ENCODE measurements around the gene DPP7.
A peak's percentile ranks its signal among the peaks of the same experiment; 100 is the strongest.
"Not testable (repeated sequence)": the region's sequence is repeated elsewhere in the genome, so short reads cannot be mapped to it uniquely, and the experiment has no call there.

DPP7 gene

DNA sequence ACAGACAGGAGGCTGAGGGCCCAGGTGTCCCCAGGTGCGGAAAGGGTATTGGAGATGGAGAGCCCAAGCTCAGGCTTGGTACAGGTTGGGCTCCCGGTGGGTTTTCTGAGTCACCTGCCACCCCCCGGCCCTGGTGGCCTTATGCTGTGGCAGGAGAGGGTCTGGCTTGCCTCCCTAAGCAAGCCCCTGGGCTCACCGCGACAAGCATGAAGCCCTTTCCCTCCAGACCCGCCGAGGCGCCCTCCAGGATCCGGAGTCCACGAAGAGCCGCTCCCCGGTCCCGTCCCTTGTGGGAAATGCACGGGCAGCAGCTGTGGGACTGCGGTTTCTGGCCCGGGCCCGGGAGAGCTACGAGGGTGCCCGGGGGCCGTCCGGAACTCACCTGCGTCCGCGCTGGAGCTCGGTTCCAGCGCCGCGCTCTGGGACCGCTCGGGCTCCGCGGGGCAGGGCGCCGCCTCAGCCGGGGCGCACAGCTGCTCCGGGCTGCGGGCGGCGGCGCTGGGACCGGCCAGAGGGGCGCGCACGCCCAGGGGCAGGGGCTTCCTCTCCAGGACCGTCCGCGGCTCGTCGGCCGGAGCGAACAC is 44.9 kb downstream of the DPP7 start:
- DNase-seq, result no peak

DNA sequence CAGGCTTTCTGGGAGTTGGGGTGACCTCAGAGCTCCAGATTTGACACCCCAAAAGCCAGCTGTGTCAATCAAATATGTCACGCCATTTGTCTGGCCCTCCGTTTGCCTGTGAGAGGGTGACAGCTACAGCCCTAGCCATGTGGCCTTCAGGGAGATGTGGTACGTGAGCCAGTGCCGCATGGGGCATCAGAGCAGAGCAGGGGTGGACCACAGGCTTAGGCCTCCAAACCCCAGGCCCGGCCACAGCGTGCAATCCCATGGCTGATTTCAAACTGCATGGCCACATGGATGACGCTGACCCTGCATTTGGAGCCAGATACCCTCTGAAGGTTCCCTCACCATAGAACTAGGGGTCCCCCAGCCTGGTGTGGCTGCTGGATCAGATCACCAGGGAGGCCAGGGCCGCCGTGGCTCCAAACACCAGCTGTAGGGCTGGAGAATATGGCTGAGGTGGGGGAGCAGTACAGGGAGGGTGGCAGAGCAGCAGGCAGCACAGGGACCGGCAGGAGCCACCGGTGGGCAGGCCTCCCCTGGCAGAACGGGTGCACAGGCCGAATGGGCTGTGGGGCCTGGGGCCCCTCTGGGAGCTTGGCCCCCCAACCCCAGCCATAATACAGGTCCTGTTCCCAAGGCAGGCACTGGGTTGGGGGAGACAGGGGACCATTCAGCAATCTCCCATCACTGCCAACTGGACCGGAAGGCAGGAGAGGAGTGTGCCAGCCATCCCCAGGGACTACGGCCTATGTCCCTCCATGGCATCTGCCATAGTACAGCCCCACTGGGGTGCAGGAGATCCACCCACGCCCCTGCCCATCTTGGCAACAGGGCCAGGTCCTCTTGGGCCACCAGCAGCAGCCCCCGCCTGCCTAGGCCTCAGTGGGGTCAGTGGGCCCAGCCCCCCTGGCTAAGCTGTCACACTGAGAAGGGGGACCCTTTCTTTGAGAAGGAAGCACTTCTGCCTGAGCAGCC is 45.7 kb downstream of the DPP7 start:
- DNase-seq, result no peak

DNA sequence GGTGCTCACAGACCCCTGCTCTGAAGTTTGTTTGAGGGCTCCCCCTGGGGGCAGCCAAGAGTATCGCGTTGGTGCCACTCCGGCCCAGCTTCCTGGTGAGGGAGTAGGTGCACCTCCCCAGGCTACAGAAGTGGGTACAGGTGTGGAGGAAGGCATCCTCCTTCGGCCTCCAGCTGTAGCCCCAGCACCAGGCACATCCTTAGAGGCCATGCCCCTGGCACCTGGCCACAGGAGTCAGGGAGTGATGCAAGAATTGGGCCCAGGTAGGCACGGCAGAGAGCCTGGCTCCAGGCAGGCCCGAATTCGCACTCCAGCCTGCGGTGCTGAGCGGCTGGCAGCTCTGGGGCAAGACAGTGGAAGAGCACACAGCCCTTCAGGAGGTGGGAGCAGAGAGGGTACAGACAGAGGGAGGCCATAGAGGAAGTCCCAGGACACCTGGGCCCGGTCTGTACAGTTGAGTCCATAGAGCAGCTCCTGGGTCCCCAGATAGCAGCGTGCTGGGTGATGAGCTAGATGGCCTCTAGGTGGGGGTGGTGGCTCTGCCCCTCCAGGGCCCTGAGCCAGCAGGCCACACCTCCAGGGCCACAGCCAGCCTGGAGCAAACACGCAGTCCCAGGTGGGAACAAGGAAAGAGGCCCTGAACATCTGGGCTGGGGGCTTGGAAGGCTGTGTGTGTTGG is 46.5 kb downstream of the DPP7 start:
- DNase-seq, result peak; percentile 84

- DNase-seq, result no peak
Observed at GRCh38 chr9:137066096-137066861, 48.3 kb downstream of the DPP7 start.

GRCh38 chr9:137065336-137065967 is 49.1 kb downstream of the DPP7 start:
- DNase-seq, result no peak

DNA sequence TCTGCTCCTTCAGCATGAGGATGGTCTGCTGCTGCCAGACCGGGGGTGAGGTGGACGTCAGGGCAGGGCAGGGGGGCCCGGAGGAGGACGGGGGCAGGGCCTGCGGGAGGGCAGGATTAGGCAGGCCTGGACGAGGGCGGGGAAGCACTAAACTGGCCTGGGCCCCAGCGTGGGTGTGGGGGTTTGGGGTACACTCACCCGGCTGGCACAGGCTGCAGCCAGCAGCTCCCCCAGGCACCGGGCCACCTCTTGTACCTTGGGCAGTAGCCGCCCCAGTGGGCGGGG is 49.7 kb downstream of the DPP7 start:
- no peak for DNase-seq

GRCh38 chr9:137064027-137064879 is 50.3 kb downstream of the DPP7 start:
- peak; percentile 19 for DNase-seq

DNA sequence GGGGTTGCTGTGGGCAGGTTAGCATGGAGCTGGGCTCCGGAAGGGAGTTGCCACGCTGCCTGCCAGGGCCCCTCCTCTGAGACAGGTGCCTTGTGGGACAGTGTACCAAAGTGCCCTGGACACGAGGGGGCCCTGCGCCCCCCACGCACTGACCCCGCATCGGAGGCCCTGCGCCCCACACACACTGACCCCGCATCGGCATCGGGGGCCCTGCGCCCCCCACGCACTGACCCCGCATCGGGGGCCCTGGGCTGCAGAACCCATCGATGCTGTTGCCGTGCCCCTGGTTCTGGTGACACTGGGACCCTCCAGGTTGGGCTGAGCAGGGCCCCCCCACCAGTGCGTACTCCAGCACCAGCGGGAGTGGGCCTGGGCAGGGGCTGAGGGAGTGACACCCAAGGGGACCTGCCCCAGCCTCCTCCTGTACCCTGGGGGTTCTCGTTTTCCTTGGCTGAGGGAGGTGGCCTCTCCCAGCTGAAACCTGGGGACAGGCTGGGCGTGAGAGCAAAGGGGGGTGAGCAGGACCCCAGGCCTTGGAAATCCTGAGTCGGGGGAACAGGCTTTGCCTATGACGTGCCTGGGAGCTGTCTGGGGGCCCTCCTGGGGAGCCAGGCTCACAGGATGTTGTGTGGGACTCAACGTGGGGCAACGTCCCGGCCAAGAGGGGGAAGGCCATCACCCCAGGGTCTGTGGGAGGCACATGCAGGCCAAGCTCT is 51.1 kb downstream of the DPP7 start:
- DNase-seq, result no peak

DNA sequence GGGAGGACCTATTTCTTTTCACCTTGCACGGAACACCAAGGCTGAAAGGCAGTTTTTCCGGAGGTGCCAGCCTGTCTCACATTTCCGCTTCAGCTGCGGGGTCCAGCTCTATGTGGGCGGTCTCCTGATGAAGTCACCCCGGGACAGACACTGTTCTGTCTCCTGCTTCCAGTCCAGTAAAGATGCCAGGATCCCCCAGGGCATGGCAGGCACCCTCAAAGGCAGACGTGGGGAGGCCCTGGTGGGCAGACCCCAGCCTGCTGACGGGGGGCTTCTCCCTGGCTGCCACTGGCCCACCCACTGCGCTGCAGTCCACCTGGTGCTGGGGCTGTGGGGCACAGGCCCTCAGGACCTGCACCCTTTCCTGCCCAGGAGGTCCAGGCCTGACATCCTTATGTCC is 51.7 kb downstream of the DPP7 start:
- not testable (repeated sequence) for DNase-seq

- no peak for DNase-seq
Observed at GRCh38 chr9:137062384-137062783, 52.1 kb downstream of the DPP7 start.

Measured in NCI-H2029 (cell line).